Measurements from ENCODE around the gene FAM83B.
"Not testable (repeated sequence)": the region's sequence is repeated elsewhere in the genome, so short reads cannot be mapped to it uniquely, and the experiment has no call there.

FAM83B gene

GRCh38 chr6:54846243-54846856 is at the start of gene FAM83B:
Gene FAM83B (plus strand): TSS chr6:54846771. CDS start chr6:54870247, 23,476 bp downstream.
- Histone ChIP-seq H3K27ac (ENCODE audit: low read depth, low read length) (no peak within 1 kb of the TSS), H3K79me2 (ENCODE audit: control insufficient read depth, insufficient read depth, low read length, unreplicated experiment) (no peaks in the 10 kb centered on the region), H3K27me3 (ENCODE audit: insufficient read depth, low read length) (peaks cover 68% of the 10 kb centered on the region), H3K4me3 (ENCODE audit: low read depth, low read length) (peak within 1 kb of the TSS; percentile 34), H3K36me3 (ENCODE audit: insufficient read depth, low read length) (no peaks in the 10 kb centered on the region), H3K4me1 (ENCODE audit: control insufficient read depth, insufficient read depth, low read length, unreplicated experiment) (no peaks in the 10 kb centered on the region), H2AFZ (ENCODE audit: low read length, unreplicated experiment) (no peak within 1 kb of the TSS)

- H2AFZ ChIP-seq (ENCODE audit: low read length, unreplicated experiment); H3K79me2 ChIP-seq (ENCODE audit: control insufficient read depth, insufficient read depth, low read length, unreplicated experiment); H3K27ac ChIP-seq (ENCODE audit: low read depth, low read length); H3K36me3 ChIP-seq (ENCODE audit: insufficient read depth, low read length); H3K27me3 ChIP-seq (ENCODE audit: insufficient read depth, low read length); H3K4me1 ChIP-seq (ENCODE audit: control insufficient read depth, insufficient read depth, low read length, unreplicated experiment); H3K4me3 ChIP-seq (ENCODE audit: low read depth, low read length): not testable (repeated sequence)
Measured at GRCh38 chr6:54796918-54797317, 49.7 kb upstream of the FAM83B start.

- Histone ChIP-seq H2AFZ (ENCODE audit: low read length, unreplicated experiment) (no peak overlapping the region), H3K27me3 (ENCODE audit: insufficient read depth, low read length) (no peaks in the 10 kb centered on the region), H3K4me1 (ENCODE audit: control insufficient read depth, insufficient read depth, low read length, unreplicated experiment) (peaks cover 9% of the 10 kb centered on the region), H3K79me2 (ENCODE audit: control insufficient read depth, insufficient read depth, low read length, unreplicated experiment) (no peaks in the 10 kb centered on the region), H3K4me3 (ENCODE audit: low read depth, low read length) (no peak overlapping the region), H3K27ac (ENCODE audit: low read depth, low read length) (no peak overlapping the region), H3K36me3 (ENCODE audit: insufficient read depth, low read length) (no peaks in the 10 kb centered on the region)
Measured at GRCh38 chr6:54800050-54800600, 46.4 kb upstream of the FAM83B start.

- Histone ChIP-seq H3K27me3 (ENCODE audit: insufficient read depth, low read length) (no peaks in the 10 kb centered on the region), H3K4me1 (ENCODE audit: control insufficient read depth, insufficient read depth, low read length, unreplicated experiment) (peaks cover 9% of the 10 kb centered on the region), H3K79me2 (ENCODE audit: control insufficient read depth, insufficient read depth, low read length, unreplicated experiment) (no peaks in the 10 kb centered on the region), H2AFZ (ENCODE audit: low read length, unreplicated experiment) (no peak overlapping the region), H3K27ac (ENCODE audit: low read depth, low read length) (no peak overlapping the region), H3K4me3 (ENCODE audit: low read depth, low read length) (no peak overlapping the region), H3K36me3 (ENCODE audit: insufficient read depth, low read length) (no peaks in the 10 kb centered on the region)
Measured at GRCh38 chr6:54801244-54801643, 45.3 kb upstream of the FAM83B start.

- no peak overlapping the region for H3K27ac ChIP-seq (ENCODE audit: low read depth, low read length)
- no peak overlapping the region for H2AFZ ChIP-seq (ENCODE audit: low read length, unreplicated experiment)
- H3K27me3 ChIP-seq (ENCODE audit: insufficient read depth, low read length) = no peaks in the 10 kb centered on the region
Measured at GRCh38 chr6:54801669-54802068, 44.9 kb upstream of the FAM83B start.

GRCh38 chr6:54802775-54803634 is 43.6 kb upstream of the FAM83B start:
- no peak overlapping the region for H2AFZ ChIP-seq (ENCODE audit: low read length, unreplicated experiment)
- no peaks in the 10 kb centered on the region for H3K27me3 ChIP-seq (ENCODE audit: insufficient read depth, low read length)
- H3K4me1 ChIP-seq (ENCODE audit: control insufficient read depth, insufficient read depth, low read length, unreplicated experiment) = peaks cover 9% of the 10 kb centered on the region
- no peak overlapping the region for H3K27ac ChIP-seq (ENCODE audit: low read depth, low read length)
- H3K79me2 ChIP-seq (ENCODE audit: control insufficient read depth, insufficient read depth, low read length, unreplicated experiment) = no peaks in the 10 kb centered on the region
- H3K36me3 ChIP-seq (ENCODE audit: insufficient read depth, low read length) = no peaks in the 10 kb centered on the region
- no peak overlapping the region for H3K4me3 ChIP-seq (ENCODE audit: low read depth, low read length)

More at GRCh38 chr6:54801669-54802068, 44.9 kb upstream of the FAM83B start:
- Histone ChIP-seq H3K36me3 (ENCODE audit: insufficient read depth, low read length) (no peaks in the 10 kb centered on the region), H3K79me2 (ENCODE audit: control insufficient read depth, insufficient read depth, low read length, unreplicated experiment) (no peaks in the 10 kb centered on the region), H3K4me3 (ENCODE audit: low read depth, low read length) (no peak overlapping the region), H3K4me1 (ENCODE audit: control insufficient read depth, insufficient read depth, low read length, unreplicated experiment) (peaks cover 9% of the 10 kb centered on the region)

GRCh38 chr6:54805077-54805476 is 41.5 kb upstream of the FAM83B start:
- H3K79me2 ChIP-seq (ENCODE audit: control insufficient read depth, insufficient read depth, low read length, unreplicated experiment) = no peaks in the 10 kb centered on the region
- peaks cover 9% of the 10 kb centered on the region for H3K4me1 ChIP-seq (ENCODE audit: control insufficient read depth, insufficient read depth, low read length, unreplicated experiment)
- no peaks in the 10 kb centered on the region for H3K36me3 ChIP-seq (ENCODE audit: insufficient read depth, low read length)
- no peak overlapping the region for H2AFZ ChIP-seq (ENCODE audit: low read length, unreplicated experiment)
- no peak overlapping the region for H3K4me3 ChIP-seq (ENCODE audit: low read depth, low read length)
- no peaks in the 10 kb centered on the region for H3K27me3 ChIP-seq (ENCODE audit: insufficient read depth, low read length)
- H3K27ac ChIP-seq (ENCODE audit: low read depth, low read length) = no peak overlapping the region

- H3K27ac ChIP-seq (ENCODE audit: low read depth, low read length) = no peak overlapping the region
- H3K4me1 ChIP-seq (ENCODE audit: control insufficient read depth, insufficient read depth, low read length, unreplicated experiment) = no peaks in the 10 kb centered on the region
- no peaks in the 10 kb centered on the region for H3K79me2 ChIP-seq (ENCODE audit: control insufficient read depth, insufficient read depth, low read length, unreplicated experiment)
- H2AFZ ChIP-seq (ENCODE audit: low read length, unreplicated experiment) = no peak overlapping the region
- no peaks in the 10 kb centered on the region for H3K36me3 ChIP-seq (ENCODE audit: insufficient read depth, low read length)
- no peaks in the 10 kb centered on the region for H3K27me3 ChIP-seq (ENCODE audit: insufficient read depth, low read length)
- H3K4me3 ChIP-seq (ENCODE audit: low read depth, low read length) = no peak overlapping the region
Measured at GRCh38 chr6:54810147-54810546, 36.4 kb upstream of the FAM83B start.

GRCh38 chr6:54813892-54814291 is 32.7 kb upstream of the FAM83B start:
- no peaks in the 10 kb centered on the region for H3K79me2 ChIP-seq (ENCODE audit: control insufficient read depth, insufficient read depth, low read length, unreplicated experiment)
- H2AFZ ChIP-seq (ENCODE audit: low read length, unreplicated experiment) = no peak overlapping the region
- no peak overlapping the region for H3K27ac ChIP-seq (ENCODE audit: low read depth, low read length)
- H3K4me1 ChIP-seq (ENCODE audit: control insufficient read depth, insufficient read depth, low read length, unreplicated experiment) = no peaks in the 10 kb centered on the region
- H3K36me3 ChIP-seq (ENCODE audit: insufficient read depth, low read length) = no peaks in the 10 kb centered on the region
- H3K27me3 ChIP-seq (ENCODE audit: insufficient read depth, low read length) = no peaks in the 10 kb centered on the region
- no peak overlapping the region for H3K4me3 ChIP-seq (ENCODE audit: low read depth, low read length)

GRCh38 chr6:54817236-54817635 is 29.3 kb upstream of the FAM83B start:
- Histone ChIP-seq H2AFZ (ENCODE audit: low read length, unreplicated experiment) (no peak overlapping the region), H3K4me1 (ENCODE audit: control insufficient read depth, insufficient read depth, low read length, unreplicated experiment) (no peaks in the 10 kb centered on the region), H3K27me3 (ENCODE audit: insufficient read depth, low read length) (no peaks in the 10 kb centered on the region), H3K4me3 (ENCODE audit: low read depth, low read length) (no peak overlapping the region), H3K27ac (ENCODE audit: low read depth, low read length) (no peak overlapping the region), H3K36me3 (ENCODE audit: insufficient read depth, low read length) (no peaks in the 10 kb centered on the region), H3K79me2 (ENCODE audit: control insufficient read depth, insufficient read depth, low read length, unreplicated experiment) (no peaks in the 10 kb centered on the region)

GRCh38 chr6:54817834-54818233 is 28.7 kb upstream of the FAM83B start:
- Histone ChIP-seq H2AFZ (ENCODE audit: low read length, unreplicated experiment) (no peak overlapping the region), H3K27me3 (ENCODE audit: insufficient read depth, low read length) (no peaks in the 10 kb centered on the region), H3K79me2 (ENCODE audit: control insufficient read depth, insufficient read depth, low read length, unreplicated experiment) (no peaks in the 10 kb centered on the region), H3K27ac (ENCODE audit: low read depth, low read length) (no peak overlapping the region), H3K36me3 (ENCODE audit: insufficient read depth, low read length) (no peaks in the 10 kb centered on the region), H3K4me3 (ENCODE audit: low read depth, low read length) (no peak overlapping the region), H3K4me1 (ENCODE audit: control insufficient read depth, insufficient read depth, low read length, unreplicated experiment) (no peaks in the 10 kb centered on the region)

Data from ACC112 (cell line).